ENCODE measurements around the gene ITPRIPL2. TPM values are rescaled to one million over a fixed set of nuclear protein-coding genes. Genes with fewer than 3 reads are reported as not detected.
A peak's percentile ranks its signal among the peaks of the same experiment; 100 is the strongest.

Gene ITPRIPL2
- polyA plus RNA-seq, 4 donors, result 16.9 to 17.8 (median 17.3) TPM

DNA sequence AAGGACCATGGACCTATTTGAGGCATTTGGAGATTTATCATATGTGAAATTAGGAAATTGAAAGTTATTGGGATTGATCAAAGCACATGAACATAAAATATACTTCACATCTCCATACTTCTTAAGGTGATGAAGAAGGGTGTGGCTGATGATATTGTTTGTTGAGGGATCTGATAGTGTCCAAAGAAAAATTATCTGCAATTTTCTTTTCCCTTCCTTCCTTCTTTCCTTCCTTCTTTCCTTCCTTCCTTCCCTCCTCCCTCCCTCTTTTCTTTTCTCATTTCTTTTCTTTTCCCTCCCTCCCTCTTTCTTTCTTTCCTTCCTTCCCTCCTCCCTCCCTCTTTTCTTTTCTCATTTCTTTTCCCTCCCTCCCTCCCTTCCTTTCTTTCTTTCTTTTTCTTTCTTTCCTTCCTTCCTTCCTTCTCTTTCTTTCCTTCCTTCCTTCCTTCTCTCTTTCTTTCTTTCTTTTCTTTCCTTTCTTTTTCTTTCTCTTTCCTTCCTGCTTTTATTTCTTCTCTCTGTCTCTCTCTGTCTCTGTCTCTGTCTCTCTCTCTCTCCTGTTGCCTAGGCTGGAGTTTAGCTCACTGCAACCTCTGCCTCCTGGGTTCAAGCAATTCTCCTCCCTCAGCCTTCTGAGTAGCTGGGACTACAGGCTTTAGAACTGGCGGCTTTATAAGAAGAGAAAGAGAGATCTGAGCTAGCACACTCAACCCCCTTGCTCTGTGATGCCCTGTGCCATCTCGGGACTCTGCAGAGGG is 20.9 kb upstream of the ITPRIPL2 start:
- no peak for DNase-seq (ENCODE audit: low read depth in 4 of 4, low spot score in 3 of 4)

DNA sequence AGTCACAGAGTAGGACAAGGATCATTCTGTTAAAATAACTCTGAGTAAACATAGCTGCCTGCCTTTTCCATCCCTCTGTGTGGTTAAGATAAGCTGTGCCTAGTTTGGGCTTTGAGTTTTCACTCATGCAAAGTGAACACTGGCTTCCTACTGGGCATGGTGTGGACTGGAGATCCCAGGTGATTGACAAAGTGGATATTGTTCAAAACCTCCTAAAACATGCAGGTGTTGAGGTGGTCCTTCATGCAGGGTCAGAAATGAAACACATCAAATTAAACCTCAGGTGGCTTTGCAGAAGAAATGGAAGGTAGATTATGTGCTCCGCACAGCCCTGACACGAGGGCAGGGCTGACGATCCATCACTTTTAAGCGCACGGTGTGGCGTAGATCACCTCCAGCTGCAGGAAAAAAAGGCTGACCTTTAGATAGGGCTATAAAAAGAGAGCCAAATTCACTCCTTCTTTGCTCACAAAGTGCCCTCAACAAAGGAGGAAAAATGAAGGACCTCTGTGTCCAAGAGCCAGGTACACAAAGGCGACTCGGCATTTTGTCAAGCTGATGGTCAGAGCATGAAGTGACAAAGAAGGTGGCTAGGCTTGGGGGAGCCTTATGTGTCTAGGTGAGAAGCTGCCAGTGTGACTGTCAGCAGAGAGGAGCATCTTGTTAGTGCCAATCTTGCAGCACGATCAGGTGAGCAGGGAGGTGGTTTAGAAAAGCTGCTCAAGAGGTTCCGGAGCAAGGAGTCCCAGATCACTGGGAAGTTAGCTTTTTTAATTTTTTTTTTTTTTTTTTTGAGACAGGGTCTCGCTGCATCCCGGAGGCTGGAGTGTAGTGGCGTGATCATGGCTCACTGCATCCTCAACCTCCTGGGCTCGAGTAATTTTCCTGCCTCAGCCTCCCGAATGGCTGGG is 19.9 kb upstream of the ITPRIPL2 start:
- no peak for DNase-seq (ENCODE audit: low read depth in 4 of 4, low spot score in 3 of 4)

DNA sequence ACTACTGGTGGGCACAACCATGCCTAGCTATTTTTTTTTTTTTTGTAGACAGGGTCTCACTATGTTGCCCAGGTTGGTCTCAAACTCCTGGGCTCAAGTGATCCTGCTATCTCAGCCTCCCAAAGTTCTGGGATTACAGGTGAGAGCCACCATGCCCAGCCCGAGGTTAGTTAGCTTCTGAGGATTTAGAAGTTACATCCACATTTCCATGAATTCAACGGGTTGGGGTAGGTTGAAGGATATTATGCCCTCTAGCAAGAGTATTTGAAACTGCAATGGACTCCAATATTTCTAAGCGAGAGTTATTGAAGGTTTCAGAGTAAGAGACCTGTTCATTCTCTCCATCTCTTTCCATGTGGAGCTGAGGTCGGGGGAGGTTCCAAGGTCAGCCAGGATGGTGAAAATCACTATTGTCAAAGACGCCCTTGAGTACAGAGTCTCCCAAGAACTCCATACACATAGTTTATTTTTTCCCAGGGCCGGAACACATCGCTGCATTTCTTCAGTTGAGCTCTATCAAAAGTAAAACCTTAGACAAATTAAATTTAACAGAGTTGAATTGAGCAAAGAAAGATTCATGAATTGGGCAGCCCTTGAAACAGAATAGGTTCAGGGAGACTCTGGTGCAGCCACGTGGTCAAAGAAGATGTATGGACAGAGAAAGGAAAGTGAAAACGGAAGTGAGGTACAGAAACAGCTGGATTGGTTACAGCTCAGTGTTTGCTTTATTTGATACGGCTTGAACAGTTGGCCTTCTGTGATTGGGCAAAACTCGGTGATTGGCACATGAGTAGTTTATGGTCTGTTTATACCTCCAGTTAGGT is 19.0 kb upstream of the ITPRIPL2 start:
- no peak for DNase-seq (ENCODE audit: low read depth in 4 of 4, low spot score in 3 of 4)

DNA sequence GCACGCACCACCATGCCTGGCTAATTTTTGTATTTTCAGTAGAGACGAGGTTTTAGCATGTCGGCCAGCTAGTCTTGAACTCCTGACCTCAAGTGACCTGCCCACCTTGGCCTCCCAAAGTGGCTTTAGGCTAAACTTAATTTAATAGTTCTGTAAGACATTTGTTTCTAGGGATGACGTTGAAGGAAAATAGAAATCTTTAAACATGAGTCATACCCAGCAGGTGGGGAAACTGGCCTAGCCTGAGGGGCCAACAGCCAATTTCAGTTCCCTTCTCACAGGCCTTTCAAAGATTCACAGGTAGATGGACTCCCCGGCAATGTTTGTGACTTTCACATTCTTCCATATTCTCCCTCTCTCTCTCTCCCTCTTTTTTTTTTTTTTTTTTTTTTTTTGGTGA is 18.1 kb upstream of the ITPRIPL2 start:
- no peak for DNase-seq (ENCODE audit: low read depth in 4 of 4, low spot score in 3 of 4)

DNA sequence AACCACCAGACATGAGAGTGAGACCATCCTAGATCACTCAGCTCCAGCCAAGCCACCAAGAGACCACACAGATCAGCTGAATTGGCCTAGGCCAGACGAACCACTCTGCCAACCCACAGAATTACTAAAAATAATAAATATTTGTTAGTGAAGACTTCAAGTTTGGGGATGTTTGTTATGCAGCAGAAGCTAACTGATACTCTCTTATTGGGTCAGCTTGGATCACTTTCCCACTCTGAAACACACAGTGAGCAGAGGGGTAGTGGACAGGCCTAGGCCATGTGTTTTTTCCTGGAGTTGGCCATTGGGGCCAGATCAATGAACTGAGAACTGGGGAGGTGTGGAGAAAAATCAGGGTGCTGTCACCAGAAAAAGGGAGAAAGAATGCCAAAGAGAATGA is 15.6 kb upstream of the ITPRIPL2 start:
- DNase-seq (ENCODE audit: low read depth in 4 of 4, low spot score in 3 of 4), result no peak

DNA sequence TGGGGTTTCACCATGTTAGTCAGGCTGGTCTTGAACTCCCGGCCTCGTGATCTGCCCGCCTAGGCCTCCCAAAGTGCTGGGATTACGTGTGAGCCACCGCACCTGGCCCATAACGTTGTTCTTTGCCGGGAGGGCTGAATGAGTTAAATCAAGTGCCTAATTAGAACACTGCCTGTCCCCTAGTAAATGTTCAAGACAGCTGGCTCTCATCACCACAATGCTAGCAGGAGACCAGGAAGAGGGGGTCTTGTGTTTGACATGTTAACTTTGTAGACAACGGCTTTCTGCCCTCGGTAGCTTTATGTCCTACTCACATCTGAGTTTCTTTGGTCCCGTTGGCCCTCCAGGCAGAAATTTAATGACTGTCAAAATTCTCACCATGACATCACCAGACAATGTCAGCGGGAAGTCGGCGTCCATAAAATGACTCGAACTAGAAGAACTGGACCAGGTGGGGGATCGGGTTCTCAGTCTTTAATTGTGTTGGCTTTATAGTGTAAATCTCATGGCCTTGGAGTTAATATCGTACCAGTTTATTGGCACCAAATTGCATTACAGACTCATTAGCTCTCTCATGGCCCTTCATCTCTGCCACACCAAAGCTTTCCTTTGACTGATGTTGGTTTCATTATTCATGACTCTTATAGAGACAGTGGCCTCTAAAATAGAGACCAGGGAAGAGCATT is 11.4 kb upstream of the ITPRIPL2 start:
- peak in 3 of 4 donors; percentile 37 to 69 (median 58) for DNase-seq (ENCODE audit: low read depth in 4 of 4, low spot score in 3 of 4)

DNA sequence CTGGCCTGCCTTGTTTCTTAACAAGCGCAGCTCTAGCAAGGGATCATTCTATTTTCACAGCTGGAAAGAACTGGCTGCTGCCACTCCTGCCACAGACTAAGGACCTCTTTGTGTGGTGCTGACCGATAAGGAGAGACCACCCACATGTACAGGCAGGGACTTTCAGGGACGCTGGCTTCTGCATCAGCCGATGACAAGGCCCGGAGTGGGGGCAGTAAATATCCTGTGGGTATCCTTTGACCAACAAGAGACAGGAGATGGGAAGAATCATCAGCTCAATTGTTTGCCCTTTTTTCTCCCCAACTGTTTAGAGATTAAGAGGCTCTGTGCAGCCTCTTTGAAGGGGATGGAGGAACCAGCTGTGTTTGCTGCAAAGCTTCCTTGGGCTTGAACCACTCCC is 9.2 kb upstream of the ITPRIPL2 start:
- no peak for DNase-seq (ENCODE audit: low read depth in 4 of 4, low spot score in 3 of 4)

DNA sequence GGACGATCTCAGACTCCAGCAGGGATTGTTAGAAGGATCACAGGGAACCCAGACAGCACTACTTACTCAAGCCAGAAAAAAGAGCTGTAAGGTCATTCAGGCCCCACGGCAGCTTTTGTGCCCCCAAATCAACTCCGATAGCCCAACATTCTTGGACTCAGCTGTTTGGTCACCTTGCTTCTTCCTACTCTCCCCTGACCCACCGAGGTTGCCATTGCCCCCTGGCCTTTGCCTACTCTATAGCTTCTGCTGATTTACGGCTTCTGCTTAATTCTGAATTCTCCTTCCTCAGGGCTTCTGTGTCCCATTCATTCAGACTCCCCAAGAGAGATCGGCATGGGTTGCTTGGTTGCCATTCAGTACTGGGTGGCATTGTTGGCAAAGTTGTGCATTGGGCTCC is 8.6 kb upstream of the ITPRIPL2 start:
- no peak for DNase-seq (ENCODE audit: low read depth in 4 of 4, low spot score in 3 of 4)

DNA sequence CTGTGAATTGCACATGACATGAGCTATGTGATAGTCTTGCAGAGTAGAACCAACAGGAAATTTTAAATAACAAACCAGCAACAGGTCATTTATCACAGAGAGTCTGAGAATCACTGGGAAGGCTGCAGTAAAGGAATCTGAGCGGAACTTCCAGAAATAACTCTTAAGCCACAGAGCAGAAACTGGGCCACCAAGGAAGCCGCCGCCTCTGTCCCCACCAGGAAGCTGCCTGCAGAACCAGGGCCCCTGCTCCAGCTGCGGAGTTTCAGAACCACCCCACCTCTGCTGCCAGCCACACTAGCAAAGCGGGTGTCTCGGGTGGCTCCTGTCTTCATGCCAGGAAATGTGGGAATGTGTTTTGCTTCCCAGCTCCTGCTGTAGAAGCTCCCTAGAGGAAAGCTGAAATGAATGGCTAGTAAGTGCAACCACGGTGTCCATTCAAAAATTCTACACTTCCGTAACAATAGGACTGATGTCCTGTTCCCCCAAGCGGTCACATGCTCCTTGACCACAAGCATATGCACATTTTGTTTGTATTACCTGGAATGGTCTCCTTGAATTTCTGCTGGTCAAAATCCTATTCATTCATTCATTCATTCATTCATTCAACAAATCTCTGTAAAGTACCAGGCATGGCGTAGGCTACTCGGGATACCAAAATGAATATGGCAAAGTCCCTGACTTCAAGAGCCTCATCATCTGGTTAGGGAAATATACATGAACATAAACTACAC is 7.7 kb upstream of the ITPRIPL2 start:
- DNase-seq (ENCODE audit: low read depth in 4 of 4, low spot score in 3 of 4), result no peak

DNA sequence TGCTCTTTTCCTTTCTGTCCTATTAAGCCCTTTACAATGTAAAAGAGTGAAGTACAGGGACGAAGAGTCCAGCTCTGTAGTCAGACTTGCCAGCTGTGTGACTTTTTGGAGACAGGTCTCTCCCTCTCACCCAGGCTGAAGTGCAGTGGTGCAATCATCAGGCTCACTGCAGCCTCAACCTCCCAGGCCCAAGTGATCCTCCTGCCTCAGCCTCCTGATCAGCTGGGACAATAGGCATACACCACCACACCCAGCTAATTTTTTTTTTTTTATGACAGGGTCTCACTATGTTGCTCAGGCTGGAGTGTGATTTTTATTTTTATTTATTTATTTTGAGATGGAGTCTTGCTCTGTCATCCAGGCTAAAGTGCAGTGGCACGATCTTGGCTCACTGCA is 7.1 kb upstream of the ITPRIPL2 start:
- DNase-seq (ENCODE audit: low read depth in 4 of 4, low spot score in 3 of 4), result no peak

DNA sequence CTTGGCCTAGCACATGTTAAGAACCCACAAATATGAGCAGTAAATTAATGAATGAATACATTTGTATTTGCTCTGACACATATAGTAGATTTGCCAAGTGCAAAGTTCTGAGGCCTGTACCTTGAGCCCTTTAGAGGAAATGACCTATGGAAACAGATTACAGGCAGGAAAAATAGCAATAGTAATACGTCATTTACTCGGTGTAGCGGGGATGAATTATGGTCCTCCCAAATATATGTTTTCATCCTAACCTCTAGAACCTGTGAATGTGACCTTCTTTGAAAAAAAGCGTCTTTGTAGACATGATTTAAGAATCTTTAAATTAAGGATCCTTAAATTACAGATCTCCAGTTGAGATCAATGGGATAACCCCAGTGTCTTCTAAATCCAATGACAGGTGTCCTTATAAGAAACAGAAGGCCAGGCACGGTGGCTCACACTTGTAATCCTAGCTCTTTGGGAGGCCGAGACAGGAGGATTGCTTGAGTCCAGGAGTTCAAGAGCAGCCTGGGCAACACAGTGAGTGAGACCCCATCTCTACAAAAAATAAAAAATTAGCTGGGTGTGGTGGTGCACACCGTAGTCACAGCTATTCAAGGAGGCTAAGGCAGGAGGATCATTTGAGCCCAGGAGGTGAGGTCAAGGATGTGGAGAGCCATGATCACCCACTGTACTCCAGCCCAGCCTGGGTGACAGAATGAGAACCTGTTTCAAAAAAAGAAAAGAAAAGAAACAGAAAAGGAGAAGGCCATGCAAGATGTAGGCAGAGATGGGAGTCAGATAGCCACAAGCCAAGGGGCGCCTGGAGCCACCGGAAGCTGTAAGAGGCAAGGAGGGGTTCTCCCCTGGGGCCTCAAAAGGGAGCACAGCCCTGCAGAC is 5.1 kb upstream of the ITPRIPL2 start:
- no peak for DNase-seq (ENCODE audit: low read depth in 4 of 4, low spot score in 3 of 4)

DNA sequence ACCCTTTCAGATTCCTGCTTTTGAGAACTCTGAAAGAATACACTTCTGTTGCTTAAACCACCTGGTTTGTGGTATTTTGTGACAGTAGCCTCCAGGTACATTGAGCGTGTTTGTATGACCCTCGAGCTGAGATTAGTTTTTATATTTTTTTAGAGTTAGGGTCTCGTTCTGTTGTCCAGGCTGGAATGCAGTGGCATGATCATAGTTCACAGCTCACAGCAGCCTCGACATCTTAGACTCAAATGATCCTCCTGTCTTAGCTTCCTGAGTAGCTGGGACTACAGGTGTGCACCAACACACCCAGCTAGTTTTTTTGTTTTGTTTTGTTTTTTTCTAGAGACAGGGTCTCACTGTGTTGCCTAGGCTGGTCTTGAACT is 4.5 kb upstream of the ITPRIPL2 start:
- DNase-seq (ENCODE audit: low read depth in 4 of 4, low spot score in 3 of 4), result no peak

DNA sequence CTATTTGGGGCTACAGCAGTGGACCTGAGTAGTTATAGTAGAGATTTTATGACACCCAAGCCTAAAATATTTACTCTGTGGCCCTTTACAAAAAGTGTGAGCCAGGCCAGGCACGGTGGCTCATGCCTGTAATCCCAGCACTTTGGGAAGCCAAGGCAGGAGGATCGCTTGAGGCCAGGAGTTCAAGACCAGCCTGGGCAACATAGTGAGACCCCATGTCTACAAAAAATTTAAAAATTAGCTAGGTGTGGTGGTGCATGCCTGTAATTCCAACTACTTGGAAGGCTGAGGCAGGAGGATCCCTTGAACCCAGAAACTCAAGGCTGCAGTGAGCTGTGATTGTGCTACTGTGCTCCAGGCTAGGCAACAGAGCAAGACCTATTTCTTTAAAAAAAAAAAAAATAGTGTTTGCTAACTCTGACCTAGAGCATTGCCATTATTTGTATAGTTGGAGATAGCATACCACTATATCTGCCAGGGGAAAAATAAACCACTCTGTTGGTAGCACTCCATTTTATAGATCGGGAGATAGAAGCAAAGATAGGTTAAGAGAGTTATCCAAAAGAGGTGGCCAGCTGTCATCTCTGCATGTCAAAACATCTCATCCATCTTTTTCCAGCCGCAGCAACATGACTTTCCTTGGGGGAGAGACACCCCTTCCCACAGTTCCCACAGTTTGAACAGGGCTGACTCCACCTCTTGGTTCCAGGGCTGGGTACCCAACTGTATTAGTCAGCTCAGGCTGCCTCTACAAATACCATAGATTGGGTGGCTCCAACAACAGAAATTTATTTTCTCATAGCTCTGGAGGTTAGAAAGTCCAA is 3.0 kb upstream of the ITPRIPL2 start:
- no peak for DNase-seq (ENCODE audit: low read depth in 4 of 4, low spot score in 3 of 4)

DNA sequence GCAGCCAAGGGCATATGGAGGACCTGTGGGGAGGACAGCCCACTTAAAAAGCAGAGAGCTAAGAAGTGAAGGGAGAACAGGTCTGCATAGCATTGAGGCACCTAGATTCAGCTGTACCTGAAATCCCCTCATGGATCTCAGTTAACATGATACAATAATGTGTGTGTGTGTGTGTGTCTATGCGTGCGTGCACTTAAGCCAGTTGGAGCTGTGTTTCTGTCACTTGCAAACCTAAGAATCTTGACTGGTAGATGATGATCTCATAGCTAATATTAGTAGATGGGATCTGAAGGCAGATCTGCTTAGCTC is 1.7 kb upstream of the ITPRIPL2 start:
- no peak for DNase-seq (ENCODE audit: low read depth in 4 of 4, low spot score in 3 of 4)

DNA sequence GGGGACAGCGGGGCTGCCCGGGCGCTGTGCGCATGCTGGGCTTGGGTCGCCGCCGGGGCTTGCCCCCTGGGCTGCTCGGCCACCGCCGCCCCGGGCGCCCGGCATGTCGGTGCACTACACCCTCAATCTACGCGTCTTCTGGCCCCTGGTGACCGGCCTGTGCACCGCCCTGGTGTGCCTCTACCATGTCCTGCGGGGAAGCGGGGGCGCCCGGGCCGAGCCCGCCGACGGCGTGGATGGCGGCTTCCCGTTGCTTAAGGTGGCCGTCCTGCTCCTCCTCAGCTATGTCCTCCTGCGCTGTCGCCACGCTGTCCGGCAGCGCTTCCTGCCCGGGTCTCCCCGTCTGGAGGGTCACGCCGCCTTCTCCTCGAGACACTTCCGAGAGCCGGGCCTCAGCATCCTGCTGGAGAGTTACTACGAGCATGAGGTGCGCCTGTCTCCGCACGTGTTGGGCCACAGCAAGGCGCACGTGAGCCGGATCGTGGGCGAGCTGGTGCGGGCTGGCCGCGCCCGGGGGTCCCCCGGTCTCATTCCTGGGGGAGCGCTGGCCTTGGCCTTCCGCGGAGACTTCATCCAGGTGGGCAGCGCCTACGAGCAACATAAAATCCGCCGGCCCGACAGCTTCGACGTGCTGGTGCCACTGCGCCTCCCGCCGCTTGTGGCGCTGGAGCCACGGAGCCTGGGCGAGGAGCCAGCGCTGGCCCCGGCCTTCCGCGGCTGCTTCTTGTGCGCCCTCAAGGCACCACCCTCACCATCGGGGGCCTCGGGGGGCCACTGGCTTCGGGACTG is 789 bp downstream of the ITPRIPL2 start:
- DNase-seq (ENCODE audit: low read depth in 4 of 4, low spot score in 3 of 4), result no peak

DNA sequence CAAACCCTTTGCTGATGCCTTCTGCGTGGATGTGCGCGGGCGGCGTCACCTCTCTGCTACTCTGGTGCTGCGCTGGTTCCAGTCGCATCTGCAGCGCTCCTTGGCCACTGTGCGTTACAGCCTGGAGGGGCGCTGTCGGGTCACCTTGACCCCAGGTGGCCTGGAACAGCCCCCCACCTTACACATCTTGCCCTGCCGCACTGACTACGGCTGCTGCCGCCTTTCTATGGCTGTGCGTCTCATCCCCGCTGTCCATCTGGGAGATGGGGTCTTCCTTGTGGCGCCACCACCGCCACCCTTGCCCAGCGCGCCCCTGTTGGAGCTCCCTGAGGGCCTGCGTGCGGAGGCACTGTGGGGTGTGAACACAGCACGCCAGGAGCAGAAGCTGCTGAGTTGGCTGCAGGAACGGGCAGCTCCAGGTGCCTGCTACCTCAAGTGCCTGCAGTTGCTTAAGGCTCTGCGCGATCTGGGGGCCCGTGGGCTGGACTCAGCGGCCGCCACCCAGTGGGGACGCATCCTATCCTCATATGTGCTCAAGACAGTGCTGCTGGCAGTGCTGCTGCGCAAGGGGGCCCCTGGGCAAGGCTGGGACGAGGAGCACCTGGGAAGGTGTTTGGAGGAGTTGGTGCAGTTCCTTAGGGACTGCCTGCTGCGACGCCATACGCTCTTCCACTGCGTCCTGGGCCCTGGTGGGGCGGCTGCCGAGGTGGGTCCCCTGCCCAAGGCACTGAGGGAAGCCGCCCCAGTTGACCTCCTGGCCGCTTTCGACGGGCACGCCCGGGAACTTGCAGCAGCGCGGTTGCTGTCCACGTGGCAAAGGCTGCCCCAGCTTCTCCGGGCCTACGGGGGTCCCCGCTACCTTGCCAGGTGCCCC is 1.6 kb downstream of the ITPRIPL2 start:
- DNase-seq (ENCODE audit: low read depth in 4 of 4, low spot score in 3 of 4), result no peak

Data from right renal pelvis (tissue), 4 donors.